ENCODE data around the gene EBLN2.

DNA sequence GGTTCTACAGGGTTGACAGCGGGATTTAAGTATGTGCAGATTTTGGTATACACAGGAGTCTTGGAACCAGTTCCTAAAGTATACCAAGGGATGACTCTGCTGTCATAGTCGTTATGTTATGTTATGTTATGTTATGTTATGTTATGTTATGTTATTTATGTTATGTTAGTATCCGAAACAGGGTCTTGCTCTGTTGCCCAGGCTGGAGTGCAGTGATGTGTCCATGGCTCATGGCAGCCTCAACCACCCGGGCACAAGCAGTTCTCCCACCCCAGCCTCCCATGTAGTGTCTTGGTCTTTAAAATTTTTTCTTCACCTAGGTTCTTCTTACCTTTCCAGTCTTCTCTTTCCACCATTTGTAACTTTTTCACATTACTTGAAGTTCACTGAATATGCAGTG, 43.2 kb upstream of the EBLN2 start:
- TF ChIP-seq, protein P1, sequence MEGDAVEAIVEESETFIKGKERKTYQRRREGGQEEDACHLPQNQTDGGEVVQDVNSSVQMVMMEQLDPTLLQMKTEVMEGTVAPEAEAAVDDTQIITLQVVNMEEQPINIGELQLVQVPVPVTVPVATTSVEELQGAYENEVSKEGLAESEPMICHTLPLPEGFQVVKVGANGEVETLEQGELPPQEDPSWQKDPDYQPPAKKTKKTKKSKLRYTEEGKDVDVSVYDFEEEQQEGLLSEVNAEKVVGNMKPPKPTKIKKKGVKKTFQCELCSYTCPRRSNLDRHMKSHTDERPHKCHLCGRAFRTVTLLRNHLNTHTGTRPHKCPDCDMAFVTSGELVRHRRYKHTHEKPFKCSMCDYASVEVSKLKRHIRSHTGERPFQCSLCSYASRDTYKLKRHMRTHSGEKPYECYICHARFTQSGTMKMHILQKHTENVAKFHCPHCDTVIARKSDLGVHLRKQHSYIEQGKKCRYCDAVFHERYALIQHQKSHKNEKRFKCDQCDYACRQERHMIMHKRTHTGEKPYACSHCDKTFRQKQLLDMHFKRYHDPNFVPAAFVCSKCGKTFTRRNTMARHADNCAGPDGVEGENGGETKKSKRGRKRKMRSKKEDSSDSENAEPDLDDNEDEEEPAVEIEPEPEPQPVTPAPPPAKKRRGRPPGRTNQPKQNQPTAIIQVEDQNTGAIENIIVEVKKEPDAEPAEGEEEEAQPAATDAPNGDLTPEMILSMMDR (IDR thresholded peaks at IDR 0.05) = no peak
- TF ChIP-seq EP300 (IDR thresholded peaks at IDR 0.05) (no peak), POLR2A (IDR thresholded peaks at IDR 0.05) (no peak)

All from ovary (tissue), 3 donors.